GM19238 (cell line): ENCODE data around the gene STC2.
"Not testable (repeated sequence)": the region's sequence is repeated elsewhere in the genome, so short reads cannot be mapped to it uniquely, and the experiment has no call there.

ENCODE experiments used
- DNase-seq: peaks from one replicate; pipeline ENCODE4 v3.0.0; 2011; ENCODE audit warnings: low spot score; ENCODE audit not compliant: insufficient read length

STC2 gene

GRCh38 chr5:173327948-173328843 lies at the start of gene STC2:
TSS of gene STC2 (minus strand) at chr5:173328414. CDS start at chr5:173328193, 221 bp downstream.
- peak; percentile 65 for DNase-seq

GRCh38 chr5:173371400-173371799 lies 43.2 kb upstream of the STC2 start:
- DNase-seq = no peak

- not testable (repeated sequence) for DNase-seq
Measured at GRCh38 chr5:173363406-173363805, 35.2 kb upstream of the STC2 start.

GRCh38 chr5:173355561-173355960 lies 27.3 kb upstream of the STC2 start:
- no peak for DNase-seq

- DNase-seq = no peak
Measured at GRCh38 chr5:173354645-173355044, 26.4 kb upstream of the STC2 start.

GRCh38 chr5:173352366-173353349 lies 24.4 kb upstream of the STC2 start:
- no peak for DNase-seq

- DNase-seq = no peak
Measured at GRCh38 chr5:173342813-173343755, 14.9 kb upstream of the STC2 start.

GRCh38 chr5:173341961-173342430 lies 13.8 kb upstream of the STC2 start:
- DNase-seq = no peak

- no peak for DNase-seq
Measured at GRCh38 chr5:173340984-173341383, 12.8 kb upstream of the STC2 start.

GRCh38 chr5:173340451-173340850 lies 12.2 kb upstream of the STC2 start:
- no peak for DNase-seq

- DNase-seq = no peak
Measured at GRCh38 chr5:173339286-173339685, 11.1 kb upstream of the STC2 start.

- no peak for DNase-seq
Measured at GRCh38 chr5:173338380-173339015, 10.3 kb upstream of the STC2 start.

- no peak for DNase-seq
Measured at GRCh38 chr5:173334808-173335207, 6.6 kb upstream of the STC2 start.

GRCh38 chr5:173333925-173334661 lies 5.9 kb upstream of the STC2 start:
- DNase-seq = no peak

GRCh38 chr5:173331956-173332479 lies 3.8 kb upstream of the STC2 start:
- peak; percentile 82 for DNase-seq

- no peak for DNase-seq
Measured at GRCh38 chr5:173331287-173331686, 3.1 kb upstream of the STC2 start.

GRCh38 chr5:173330338-173331206 lies 2.4 kb upstream of the STC2 start:
- no peak for DNase-seq
